Measurements from ENCODE around the gene DDN.

The DDN gene

GRCh38 chr12:49043241-49043640, 44.1 kb upstream of the DDN start:
- Histone ChIP-seq H3K23ac (ENCODE audit: low read length) (no peak overlapping the region), H4K8ac (ENCODE audit: low read depth, low read length) (no peak overlapping the region), H3K4me1 (ENCODE audit: control insufficient read depth, low read depth, low read length) (no peaks in the 10 kb centered on the region), H3K36me3 (ENCODE audit: control insufficient read depth, insufficient read depth, low read length) (peaks cover 51% of the 10 kb centered on the region), H2BK15ac (replicated peaks; ENCODE audit: low read depth) (no peak overlapping the region), H2BK120ac (ENCODE audit: low read depth, low read length) (no peak overlapping the region), H4K5ac (ENCODE audit: low read length) (no peak overlapping the region), H3K4me3 (ENCODE audit: low read length) (no peak overlapping the region), H3K4ac (ENCODE audit: low read depth, low read length) (no peak overlapping the region), H3K79me2 (ENCODE audit: control insufficient read depth, insufficient read depth, low read length) (no peaks in the 10 kb centered on the region), H3K27me3 (ENCODE audit: insufficient read depth, low read length, poor library complexity) (no peaks in the 10 kb centered on the region), H3K56ac (ENCODE audit: low read length) (no peak overlapping the region), H2AK5ac (ENCODE audit: low read length) (no peak overlapping the region), H2BK5ac (ENCODE audit: low read length) (no peak overlapping the region), H3K27ac (ENCODE audit: low read depth, low read length) (no peak overlapping the region), H3K18ac (ENCODE audit: low read length) (no peak overlapping the region), H3K9ac (ENCODE audit: low read length) (no peak overlapping the region), H3K4me2 (ENCODE audit: low read length) (no peak overlapping the region), H3K79me1 (ENCODE audit: low read length) (peaks cover 1% of the 10 kb centered on the region)
- no peak for DNase-seq
- WGBS (ENCODE audit: extremely low coverage, insufficient coverage, low lambda C conversion rate), result no CpG with 5 or more reads among the region's 4 CpGs

- Histone ChIP-seq H3K79me1 (ENCODE audit: low read length) (peaks cover 3% of the 10 kb centered on the region), H3K36me3 (ENCODE audit: control insufficient read depth, insufficient read depth, low read length) (peaks cover 58% of the 10 kb centered on the region), H3K18ac (ENCODE audit: low read length) (no peak overlapping the region), H3K23ac (ENCODE audit: low read length) (no peak overlapping the region), H3K4me3 (ENCODE audit: low read length) (no peak overlapping the region), H3K4ac (ENCODE audit: low read depth, low read length) (no peak overlapping the region), H4K5ac (ENCODE audit: low read length) (no peak overlapping the region), H3K79me2 (ENCODE audit: control insufficient read depth, insufficient read depth, low read length) (no peaks in the 10 kb centered on the region), H4K8ac (ENCODE audit: low read depth, low read length) (no peak overlapping the region), H2BK120ac (ENCODE audit: low read depth, low read length) (no peak overlapping the region), H3K9ac (ENCODE audit: low read length) (no peak overlapping the region), H3K27me3 (ENCODE audit: insufficient read depth, low read length, poor library complexity) (no peaks in the 10 kb centered on the region), H2AK5ac (ENCODE audit: low read length) (no peak overlapping the region), H2BK5ac (ENCODE audit: low read length) (no peak overlapping the region), H2BK15ac (replicated peaks; ENCODE audit: low read depth) (no peak overlapping the region), H3K4me1 (ENCODE audit: control insufficient read depth, low read depth, low read length) (no peaks in the 10 kb centered on the region), H3K56ac (ENCODE audit: low read length) (no peak overlapping the region), H3K27ac (ENCODE audit: low read depth, low read length) (no peak overlapping the region), H3K4me2 (ENCODE audit: low read length) (no peak overlapping the region)
- no CpG with 5 or more reads among the region's 18 CpGs for WGBS (ENCODE audit: extremely low coverage, insufficient coverage, low lambda C conversion rate)
- DNase-seq, result no peak
Measured at GRCh38 chr12:49041881-49042484, 42.8 kb upstream of the DDN start.

GRCh38 chr12:49041036-49041880, 42.1 kb upstream of the DDN start:
- Histone ChIP-seq H3K9ac (ENCODE audit: low read length) (no peak overlapping the region), H3K23ac (ENCODE audit: low read length) (no peak overlapping the region), H3K27ac (ENCODE audit: low read depth, low read length) (no peak overlapping the region), H3K18ac (ENCODE audit: low read length) (no peak overlapping the region), H2AK5ac (ENCODE audit: low read length) (no peak overlapping the region), H2BK15ac (replicated peaks; ENCODE audit: low read depth) (no peak overlapping the region), H3K4me2 (ENCODE audit: low read length) (no peak overlapping the region), H3K4ac (ENCODE audit: low read depth, low read length) (no peak overlapping the region), H3K36me3 (ENCODE audit: control insufficient read depth, insufficient read depth, low read length) (peaks cover 55% of the 10 kb centered on the region), H3K79me1 (ENCODE audit: low read length) (peaks cover 3% of the 10 kb centered on the region), H3K4me1 (ENCODE audit: control insufficient read depth, low read depth, low read length) (no peaks in the 10 kb centered on the region), H4K8ac (ENCODE audit: low read depth, low read length) (no peak overlapping the region), H2BK120ac (ENCODE audit: low read depth, low read length) (no peak overlapping the region), H3K27me3 (ENCODE audit: insufficient read depth, low read length, poor library complexity) (no peaks in the 10 kb centered on the region), H3K56ac (ENCODE audit: low read length) (no peak overlapping the region), H2BK5ac (ENCODE audit: low read length) (no peak overlapping the region), H4K5ac (ENCODE audit: low read length) (no peak overlapping the region), H3K4me3 (ENCODE audit: low read length) (no peak overlapping the region), H3K79me2 (ENCODE audit: control insufficient read depth, insufficient read depth, low read length) (no peaks in the 10 kb centered on the region)
- no CpG with 5 or more reads among the region's 31 CpGs for WGBS (ENCODE audit: extremely low coverage, insufficient coverage, low lambda C conversion rate)
- DNase-seq, result no peak

GRCh38 chr12:49040364-49040855, 41.2 kb upstream of the DDN start:
- Histone ChIP-seq H4K5ac (ENCODE audit: low read length) (no peak overlapping the region), H2AK5ac (ENCODE audit: low read length) (no peak overlapping the region), H2BK5ac (ENCODE audit: low read length) (no peak overlapping the region), H3K27me3 (ENCODE audit: insufficient read depth, low read length, poor library complexity) (no peaks in the 10 kb centered on the region), H3K9ac (ENCODE audit: low read length) (no peak overlapping the region), H3K18ac (ENCODE audit: low read length) (no peak overlapping the region), H3K27ac (ENCODE audit: low read depth, low read length) (no peak overlapping the region), H3K79me2 (ENCODE audit: control insufficient read depth, insufficient read depth, low read length) (no peaks in the 10 kb centered on the region), H3K4ac (ENCODE audit: low read depth, low read length) (no peak overlapping the region), H3K4me2 (ENCODE audit: low read length) (no peak overlapping the region), H3K56ac (ENCODE audit: low read length) (no peak overlapping the region), H3K4me1 (ENCODE audit: control insufficient read depth, low read depth, low read length) (no peaks in the 10 kb centered on the region), H3K36me3 (ENCODE audit: control insufficient read depth, insufficient read depth, low read length) (peaks cover 51% of the 10 kb centered on the region), H4K8ac (ENCODE audit: low read depth, low read length) (no peak overlapping the region), H3K79me1 (ENCODE audit: low read length) (peaks cover 3% of the 10 kb centered on the region), H2BK120ac (ENCODE audit: low read depth, low read length) (no peak overlapping the region), H3K23ac (ENCODE audit: low read length) (no peak overlapping the region), H3K4me3 (ENCODE audit: low read length) (no peak overlapping the region), H2BK15ac (replicated peaks; ENCODE audit: low read depth) (no peak overlapping the region)
- WGBS (ENCODE audit: extremely low coverage, insufficient coverage, low lambda C conversion rate), result no CpG with 5 or more reads among the region's 14 CpGs
- no peak for DNase-seq

- Histone ChIP-seq H3K4ac (ENCODE audit: low read depth, low read length) (no peak overlapping the region), H2BK5ac (ENCODE audit: low read length) (no peak overlapping the region), H3K4me2 (ENCODE audit: low read length) (no peak overlapping the region), H4K5ac (ENCODE audit: low read length) (no peak overlapping the region), H3K27me3 (ENCODE audit: insufficient read depth, low read length, poor library complexity) (no peaks in the 10 kb centered on the region), H4K8ac (ENCODE audit: low read depth, low read length) (no peak overlapping the region), H3K27ac (ENCODE audit: low read depth, low read length) (no peak overlapping the region), H2AK5ac (ENCODE audit: low read length) (no peak overlapping the region), H3K23ac (ENCODE audit: low read length) (no peak overlapping the region), H3K4me3 (ENCODE audit: low read length) (no peak overlapping the region), H3K79me2 (ENCODE audit: control insufficient read depth, insufficient read depth, low read length) (no peaks in the 10 kb centered on the region), H3K56ac (ENCODE audit: low read length) (no peak overlapping the region), H3K36me3 (ENCODE audit: control insufficient read depth, insufficient read depth, low read length) (peaks cover 47% of the 10 kb centered on the region), H3K79me1 (ENCODE audit: low read length) (peaks cover 3% of the 10 kb centered on the region), H2BK15ac (replicated peaks; ENCODE audit: low read depth) (no peak overlapping the region), H3K9ac (ENCODE audit: low read length) (no peak overlapping the region), H2BK120ac (ENCODE audit: low read depth, low read length) (no peak overlapping the region), H3K4me1 (ENCODE audit: control insufficient read depth, low read depth, low read length) (no peaks in the 10 kb centered on the region), H3K18ac (ENCODE audit: low read length) (no peak overlapping the region)
- no peak for DNase-seq
- no CpG with 5 or more reads among the region's 30 CpGs for WGBS (ENCODE audit: extremely low coverage, insufficient coverage, low lambda C conversion rate)
Measured at GRCh38 chr12:49039421-49040363, 40.5 kb upstream of the DDN start.
